GM23248 (cell line): ENCODE results near the gene BBS1.

Source experiments
- EZH2 ChIP-seq: fragments of 200-600 bp; sonication (generic); IDR thresholded peaks from 2 replicates; pipeline ENCODE4 v1.6.1; 2018; ENCODE audit warnings: antibody characterized with exemption, mild to moderate bottlenecking; ENCODE audit not compliant: insufficient read depth, poor library complexity, severe bottlenecking
- EZH2phosphoT487 ChIP-seq: fragments of 200-600 bp; sonication (generic); IDR thresholded peaks from 2 replicates; pipeline ENCODE4 v1.6.1; 2018; ENCODE audit warnings: antibody characterized with exemption, moderate library complexity, mild to moderate bottlenecking, low read depth; ENCODE audit not compliant: insufficient read depth

- TF ChIP-seq EZH2 (no peak), EZH2phosphoT487 (no peak)
Measured at GRCh38 chr11:66505276-66505816, 5.1 kb upstream of the BBS1 start.
